GM12878 (cell line): ENCODE measurements around the gene SNAI3. TPM values are rescaled to one million over a fixed set of nuclear protein-coding genes. Genes with fewer than 3 reads are reported as not detected.
A peak's percentile ranks its signal among the peaks of the same experiment; 100 is the strongest.

Experiments used
- ATAC-seq: fragments of 200-7000 bp; cut with Tn5 transposase; 3 replicates; pipeline ENCODE4 v1.9.1; 2020; ENCODE audit warnings: mild to moderate bottlenecking, moderate library complexity
- BruUV-seq: library from RNA; stranded (reverse); fragments of 400-500 nt; replicated peaks from 2 replicates; lab custom pipeline; 2021; lab: Mats Ljungman, UMichigan
- CTCF ChIA-PET: fragments of 300-600 bp; sonication (Branson Sonifier 250); formaldehyde crosslinking; extraction: SDS; loops from one replicate; lab custom pipeline; 2021; ENCODE audit warnings: inconsistent platforms; lab: Yijun Ruan, JAX
- POLR2A ChIA-PET: fragments of 350-600 bp; formaldehyde crosslinking; extraction: SDS; loops from one replicate; lab custom pipeline; 2021; ENCODE audit warnings: inconsistent platforms; lab: Charles Lee
- RAD21 ChIA-PET: fragments of 300-600 bp; sonication (Branson Sonifier 250); formaldehyde crosslinking; loops from one replicate; lab custom pipeline; 2023; ENCODE audit warnings: antibody characterized with exemption; ENCODE audit not compliant: unreplicated experiment; lab: Charles Lee
- SMC1A ChIA-PET: fragments of 300-600 bp; sonication (Branson Sonifier 250); formaldehyde crosslinking; loops from one replicate; lab custom pipeline; 2023; ENCODE audit not compliant: unreplicated experiment, uncharacterized antibody; lab: Charles Lee
- DNase-seq: peaks from one replicate; pipeline ENCODE4 v3.0.0-alpha.2; 2011; ENCODE audit warnings: low read depth, low spot score
- FAIRE-seq: peaks from 3 replicates; lab custom pipeline; 2011; peaks lifted over from hg19 to GRCh38; lab: Jason Lieb, UNC
- H2AFZ ChIP-seq: 2 replicates; pipeline ENCODE4 v1.6.0; 2011; ENCODE audit warnings: low read depth, low read length, control low read depth; ENCODE audit not compliant: control insufficient read depth
- H3K27ac ChIP-seq: 2 replicates; pipeline ENCODE4 v1.5.1; 2011; ENCODE audit warnings: control low read depth; ENCODE audit not compliant: control insufficient read depth, insufficient read depth
- H3K27me3 ChIP-seq, 2 experiments: replicated peaks in 1 of 2; 2 replicates each; pipeline versions ENCODE4 v1.6.0 to v1.6.1; 2011; ENCODE audit warnings: low read length in 1 of 2; ENCODE audit not compliant: control insufficient read depth in 2 of 2, insufficient read depth in 2 of 2
- H3K36me3 ChIP-seq, 2 experiments: 2 replicates each; pipeline ENCODE4 v1.5.1; 2011; ENCODE audit warnings: low read length in 1 of 2; ENCODE audit not compliant: control insufficient read depth in 2 of 2, insufficient read depth in 2 of 2
- H3K4me1 ChIP-seq: 2 replicates; pipeline ENCODE4 v1.6.1; 2011; ENCODE audit warnings: mild to moderate bottlenecking, low read length, moderate library complexity, mixed read lengths; ENCODE audit not compliant: control insufficient read depth, insufficient read depth
- H3K4me2 ChIP-seq: 2 replicates; pipeline ENCODE4 v1.6.0; 2011; ENCODE audit warnings: control low read depth; ENCODE audit not compliant: control insufficient read depth, insufficient read depth
- H3K4me3 ChIP-seq: fragments of 200-600 bp; sonication (generic); 2 replicates; pipeline ENCODE4 v1.5.1; 2016
- H3K79me2 ChIP-seq: 2 replicates; pipeline ENCODE4 v1.6.0; 2011; ENCODE audit warnings: low read length; ENCODE audit not compliant: control insufficient read depth, insufficient read depth
- H3K9ac ChIP-seq: 2 replicates; pipeline ENCODE4 v1.8.0; 2011; ENCODE audit warnings: low read length, control low read depth, mixed read lengths; ENCODE audit not compliant: control insufficient read depth, insufficient read depth
- H3K9me3 ChIP-seq: replicated peaks from 3 replicates; pipeline ENCODE4 v1.5.1; 2011; ENCODE audit warnings: mild to moderate bottlenecking, low read length; ENCODE audit not compliant: control insufficient read depth, insufficient read depth
- H4K20me1 ChIP-seq: 2 replicates; pipeline ENCODE4 v1.6.0; 2011; ENCODE audit not compliant: control insufficient read depth, insufficient read depth
- FOXK2 ChIP-seq: fragments of 450-650 bp; IDR thresholded peaks from 2 replicates; pipeline ENCODE4 v1.6.1; 2017; ENCODE audit warnings: mild to moderate bottlenecking, moderate library complexity
- MEF2A ChIP-seq: IDR thresholded peaks from 2 replicates; pipeline ENCODE4 v1.6.1; 2011; ENCODE audit warnings: low read depth, mild to moderate bottlenecking, low read length, moderate library complexity; ENCODE audit not compliant: insufficient read depth
- NBN ChIP-seq: fragments of 450-650 bp; IDR thresholded peaks from 2 replicates; pipeline ENCODE4 v1.6.1; 2016
- NRF1 ChIP-seq: conservative IDR thresholded peaks from 2 replicates; pipeline ENCODE4 v1.6.1; 2011; ENCODE audit warnings: mild to moderate bottlenecking, low read depth, low read length, improper control_type of control experiment
- RUNX3 ChIP-seq: IDR thresholded peaks from 2 replicates; pipeline ENCODE4 v1.6.1; 2012; ENCODE audit warnings: low read length, inconsistent platforms
- ZNF217 ChIP-seq: fragments of 450-650 bp; IDR thresholded peaks from 2 replicates; pipeline ENCODE4 v1.6.1; 2017; ENCODE audit warnings: antibody characterized with exemption, mild to moderate bottlenecking
- WGBS: methylation state at CpG from one replicate; pipeline ENCODE4 v1.1.6; 2016; ENCODE audit warnings: low lambda C conversion rate; ENCODE audit not compliant: insufficient replicate concordance, insufficient coverage; ENCODE audit errors: missing lambda C conversion rate; 5-methylcytosine and 5-hydroxymethylcytosine counted together
- in situ Hi-C: fragments of 300-500 bp; cut with MboI; formaldehyde crosslinking; loops from 9 replicates; pipeline ENCODE4 v1.14.3; 2018; ENCODE audit warnings: mixed read lengths
- intact Hi-C: fragments of 100-400 bp; cut with micrococcal nuclease; formaldehyde crosslinking; loops from one replicate; pipeline ENCODE4 v1.14.2; 2022; ENCODE audit not compliant: unreplicated experiment
- polyA plus RNA-seq, 11 experiments: library from polyadenylated mRNA; depleted of rRNA in 4 of 11; unstranded in 6 of 11; stranded (reverse) in 5 of 11; fragments of >200 nt; fragmentation: Nextera tagmentation in 4 of 11; fragmentation: Illumina TruSeq in 1 of 11; extraction: Ambion mirVana in 4 of 11; extraction: Trizol in 1 of 11; gene quantifications; 1 replicate in 1 of 11; 2 replicates in 10 of 11; pipeline versions ENCODE4 v1.2.1 to v1.2.3, GENCODE V29; 2011 to 2016; ENCODE audit warnings: inconsistent platforms in 2 of 11, missing spikeins in 2 of 11, low read depth in 1 of 11
- total RNA-seq, 4 experiments: library from RNA; depleted of rRNA in 3 of 4; stranded (reverse); fragments of >200 nt in 3 of 4; fragmentation: Illumina TruSeq in 1 of 4; extraction: Trizol in 1 of 4; gene quantifications; 2 replicates each; pipeline versions ENCODE4 v1.2.1 to v1.2.3, GENCODE V29; 2013 to 2021
- TF ChIP-seq, protein P1 (sequence below): IDR thresholded peaks from 2 replicates; pipeline ENCODE4 v1.6.1; 2012; ENCODE audit warnings: improper control_type of control experiment, low read depth, low read length; ENCODE audit not compliant: insufficient replicate concordance
- TF ChIP-seq, protein P2 (sequence below): IDR thresholded peaks from 2 replicates; pipeline ENCODE4 v1.6.1; 2011; ENCODE audit warnings: low read depth, low read length, improper control_type of control experiment, borderline replicate concordance

The SNAI3 gene
- total and polyA plus RNA-seq, 10 of the 15 experiments (the other 5 are each of a cell fraction or from before 2014, with no cell fraction given) = 0.21 to 7.4 (median 3.0) TPM

DNA sequence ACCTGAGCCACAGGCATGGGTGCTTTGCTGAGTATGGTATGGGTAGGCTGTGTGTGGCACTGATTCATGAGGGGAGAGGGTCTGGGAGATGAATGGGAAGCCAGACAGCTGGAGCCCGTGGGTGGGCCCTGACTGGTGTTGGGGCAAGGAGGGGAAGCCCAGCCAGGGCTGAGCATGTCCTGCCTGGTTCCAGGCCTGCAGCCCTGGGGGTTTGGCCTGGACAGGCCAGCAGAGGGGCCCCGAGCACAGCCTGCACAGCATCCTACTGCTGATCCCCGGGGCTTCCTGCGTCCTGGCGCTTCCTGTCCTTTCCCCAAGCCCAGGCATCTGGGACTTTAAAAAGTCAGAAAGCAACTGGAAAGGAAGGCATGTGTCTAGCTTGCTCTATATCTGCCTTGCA is 18.8 kb downstream of the SNAI3 start (continued):
- TF ChIP-seq, protein P1, sequence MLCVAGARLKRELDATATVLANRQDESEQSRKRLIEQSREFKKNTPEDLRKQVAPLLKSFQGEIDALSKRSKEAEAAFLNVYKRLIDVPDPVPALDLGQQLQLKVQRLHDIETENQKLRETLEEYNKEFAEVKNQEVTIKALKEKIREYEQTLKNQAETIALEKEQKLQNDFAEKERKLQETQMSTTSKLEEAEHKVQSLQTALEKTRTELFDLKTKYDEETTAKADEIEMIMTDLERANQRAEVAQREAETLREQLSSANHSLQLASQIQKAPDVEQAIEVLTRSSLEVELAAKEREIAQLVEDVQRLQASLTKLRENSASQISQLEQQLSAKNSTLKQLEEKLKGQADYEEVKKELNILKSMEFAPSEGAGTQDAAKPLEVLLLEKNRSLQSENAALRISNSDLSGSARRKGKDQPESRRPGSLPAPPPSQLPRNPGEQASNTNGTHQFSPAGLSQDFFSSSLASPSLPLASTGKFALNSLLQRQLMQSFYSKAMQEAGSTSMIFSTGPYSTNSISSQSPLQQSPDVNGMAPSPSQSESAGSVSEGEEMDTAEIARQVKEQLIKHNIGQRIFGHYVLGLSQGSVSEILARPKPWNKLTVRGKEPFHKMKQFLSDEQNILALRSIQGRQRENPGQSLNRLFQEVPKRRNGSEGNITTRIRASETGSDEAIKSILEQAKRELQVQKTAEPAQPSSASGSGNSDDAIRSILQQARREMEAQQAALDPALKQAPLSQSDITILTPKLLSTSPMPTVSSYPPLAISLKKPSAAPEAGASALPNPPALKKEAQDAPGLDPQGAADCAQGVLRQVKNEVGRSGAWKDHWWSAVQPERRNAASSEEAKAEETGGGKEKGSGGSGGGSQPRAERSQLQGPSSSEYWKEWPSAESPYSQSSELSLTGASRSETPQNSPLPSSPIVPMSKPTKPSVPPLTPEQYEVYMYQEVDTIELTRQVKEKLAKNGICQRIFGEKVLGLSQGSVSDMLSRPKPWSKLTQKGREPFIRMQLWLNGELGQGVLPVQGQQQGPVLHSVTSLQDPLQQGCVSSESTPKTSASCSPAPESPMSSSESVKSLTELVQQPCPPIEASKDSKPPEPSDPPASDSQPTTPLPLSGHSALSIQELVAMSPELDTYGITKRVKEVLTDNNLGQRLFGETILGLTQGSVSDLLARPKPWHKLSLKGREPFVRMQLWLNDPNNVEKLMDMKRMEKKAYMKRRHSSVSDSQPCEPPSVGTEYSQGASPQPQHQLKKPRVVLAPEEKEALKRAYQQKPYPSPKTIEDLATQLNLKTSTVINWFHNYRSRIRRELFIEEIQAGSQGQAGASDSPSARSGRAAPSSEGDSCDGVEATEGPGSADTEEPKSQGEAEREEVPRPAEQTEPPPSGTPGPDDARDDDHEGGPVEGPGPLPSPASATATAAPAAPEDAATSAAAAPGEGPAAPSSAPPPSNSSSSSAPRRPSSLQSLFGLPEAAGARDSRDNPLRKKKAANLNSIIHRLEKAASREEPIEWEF = no peak
- TF ChIP-seq FOXK2 (no peak), ZNF217 (no peak), NRF1 (no peak), NBN (no peak), RUNX3 (no peak), MEF2A (no peak)

DNA sequence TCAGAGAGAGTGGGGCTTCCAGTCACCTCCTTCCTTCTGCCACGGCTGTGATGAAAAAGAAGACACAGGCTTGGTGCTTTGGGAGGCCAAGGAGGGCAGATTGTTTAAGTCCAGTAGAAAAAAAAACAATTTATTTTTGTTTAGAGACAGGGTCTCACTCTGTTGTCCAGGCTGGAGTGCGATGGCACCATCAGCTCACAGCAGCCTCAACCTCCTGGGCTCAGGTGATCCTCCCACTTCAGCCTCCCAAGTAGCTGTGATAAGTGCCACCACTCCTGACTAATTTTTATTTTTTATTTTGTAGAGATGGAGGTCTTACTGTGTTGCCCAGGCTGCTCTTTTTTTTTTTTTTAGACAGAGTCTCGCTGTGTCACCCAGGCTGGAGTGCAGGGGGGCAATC is 20.7 kb downstream of the SNAI3 start:
- H3K9me3 ChIP-seq = no peaks in the 10 kb centered on the region
- CTCF ChIA-PET = interaction anchor here (0.6 to 2.0 kb wide), 6 partner anchors 14 to 552 kb away, joined by 3 to 12 read pairs (median 4); partner anchors contain the start of gene ZNF778
- no TSS peak for BruUV-seq
- DNase-seq (no peak), ATAC-seq (no peak), FAIRE-seq (no peak)
- TF ChIP-seq, protein P2, sequence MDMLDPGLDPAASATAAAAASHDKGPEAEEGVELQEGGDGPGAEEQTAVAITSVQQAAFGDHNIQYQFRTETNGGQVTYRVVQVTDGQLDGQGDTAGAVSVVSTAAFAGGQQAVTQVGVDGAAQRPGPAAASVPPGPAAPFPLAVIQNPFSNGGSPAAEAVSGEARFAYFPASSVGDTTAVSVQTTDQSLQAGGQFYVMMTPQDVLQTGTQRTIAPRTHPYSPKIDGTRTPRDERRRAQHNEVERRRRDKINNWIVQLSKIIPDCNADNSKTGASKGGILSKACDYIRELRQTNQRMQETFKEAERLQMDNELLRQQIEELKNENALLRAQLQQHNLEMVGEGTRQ = no peak
- no peaks in the 10 kb centered on the region for H3K36me3 ChIP-seq
- H3K9ac ChIP-seq = no peak overlapping the region
- no peaks in the 10 kb centered on the region for H4K20me1 ChIP-seq
- 66% methylated on average over 2 of the region's 3 CpGs for WGBS
- in situ Hi-C loops = no loop called here
- peaks cover 6% of the 10 kb centered on the region; the same call in 1 of the 2 replicates for H3K4me1 ChIP-seq
- no peak overlapping the region for H2AFZ ChIP-seq
- RAD21 ChIA-PET = interaction anchor here (0.6 to 1.0 kb wide), 2 partner anchors 14 to 321 kb away, joined by 3 read pairs; no protein-coding TSS in a partner anchor
- intact Hi-C loops = no loop called here
- no peak overlapping the region for H3K4me3 ChIP-seq
- H3K27me3 ChIP-seq = no peaks in the 10 kb centered on the region
- peaks cover 29% of the 10 kb centered on the region for H3K79me2 ChIP-seq
- H3K27ac ChIP-seq = no peak overlapping the region
- SMC1A ChIA-PET = interaction anchor here (0.8 to 1.0 kb wide), 3 partner anchors 8 to 35 kb away, joined by 3 read pairs; no protein-coding TSS in a partner anchor
- POLR2A ChIA-PET = interaction anchor here (1.0 to 2.0 kb wide), 5 partner anchors 16 to 40 kb away, joined by 3 to 15 read pairs (median 7); no protein-coding TSS in a partner anchor
- 0 out of 2 replicates have a peak overlapping the region, but pooled peaks have one; percentile 32 for H3K4me2 ChIP-seq
